GM19238 (cell line): ENCODE measurements around the gene RABIF.
"Not testable (repeated sequence)": the region's sequence is repeated elsewhere in the genome, so short reads cannot be mapped to it uniquely, and the experiment has no call there.

Experiments
- DNase-seq: peaks from one replicate; pipeline ENCODE4 v3.0.0; 2011; ENCODE audit warnings: low spot score; ENCODE audit not compliant: insufficient read length

RABIF gene

GRCh38 chr1:202834771-202835547 is 54.0 kb downstream of the RABIF start:
- no peak for DNase-seq

- DNase-seq: no peak
Observed at GRCh38 chr1:202831906-202832305, 57.0 kb downstream of the RABIF start.

GRCh38 chr1:202829223-202829622 is 59.7 kb downstream of the RABIF start:
- DNase-seq: not testable (repeated sequence)
